Neuronal stem cell (in vitro differentiated cells): ENCODE measurements around the gene ZNF560.

ENCODE experiments used
- DNase-seq: peaks from one replicate; pipeline ENCODE4 v3.0.0-alpha.2; 2013; ENCODE audit warnings: low spot score
- H2AFZ ChIP-seq: one replicate; pipeline ENCODE4 v1.6.1; 2013; ENCODE audit warnings: mild to moderate bottlenecking, low read length, inconsistent platforms
- H2AK5ac ChIP-seq: 2 replicates; pipeline ENCODE4 v1.6.1; 2013; ENCODE audit warnings: low read depth, mild to moderate bottlenecking, inconsistent platforms, low read length, moderate library complexity, mixed read lengths
- H2BK120ac ChIP-seq: 2 replicates; pipeline ENCODE4 v1.6.1; 2013; ENCODE audit warnings: low read depth, mild to moderate bottlenecking, inconsistent platforms, low read length, moderate library complexity, mixed read lengths
- H2BK12ac ChIP-seq: one replicate; pipeline ENCODE4 v1.6.1; 2013; ENCODE audit warnings: low read length, inconsistent platforms
- H2BK15ac ChIP-seq: 2 replicates; pipeline ENCODE4 v1.6.1; 2013; ENCODE audit warnings: mild to moderate bottlenecking, low read length, inconsistent platforms, mixed read lengths
- H2BK5ac ChIP-seq: one replicate; pipeline ENCODE4 v1.6.1; 2013; ENCODE audit warnings: inconsistent platforms, mild to moderate bottlenecking, low read length, moderate library complexity
- H3K14ac ChIP-seq: one replicate; pipeline ENCODE4 v1.6.1; 2013; ENCODE audit warnings: low read length, inconsistent platforms
- H3K18ac ChIP-seq: 2 replicates; pipeline ENCODE4 v1.6.1; 2013; ENCODE audit warnings: low read length, inconsistent platforms
- H3K23ac ChIP-seq: 2 replicates; pipeline ENCODE4 v1.6.1; 2013; ENCODE audit warnings: low read depth, mild to moderate bottlenecking, mixed read lengths, low read length, inconsistent platforms; ENCODE audit not compliant: poor library complexity
- H3K27ac ChIP-seq: replicated peaks from 3 replicates; pipeline ENCODE4 v1.5.1; 2013; ENCODE audit warnings: low read length, inconsistent platforms
- H3K27me3 ChIP-seq, 3 experiments: 2 replicates each; pipeline ENCODE4 v1.6.1; 2013; ENCODE audit warnings: low read length in 3 of 3, mild to moderate bottlenecking in 2 of 3, inconsistent platforms in 1 of 3, low read depth in 1 of 3, mixed read lengths in 1 of 3, moderate library complexity in 1 of 3; ENCODE audit not compliant: control insufficient read depth in 3 of 3, insufficient read depth in 3 of 3
- H3K36me3 ChIP-seq, 2 donors: replicated peaks in 1 of 2; 2 replicates each; pipeline ENCODE4 v1.6.1; 2013; ENCODE audit warnings: low read length in 2 of 2; ENCODE audit not compliant: control insufficient read depth in 2 of 2, insufficient read depth in 2 of 2
- H3K4ac ChIP-seq: 2 replicates; pipeline ENCODE4 v1.6.1; 2013; ENCODE audit warnings: inconsistent platforms, mild to moderate bottlenecking, low read length, moderate library complexity
- H3K4me1 ChIP-seq, 2 donors: 1 replicate in 1 of 2; 2 replicates in 1 of 2; pipeline ENCODE4 v1.6.1; 2013; ENCODE audit warnings: low read length in 2 of 2, low read depth in 1 of 2; ENCODE audit not compliant: control insufficient read depth in 2 of 2, insufficient read depth in 1 of 2
- H3K4me2 ChIP-seq: one replicate; pipeline ENCODE4 v1.6.1; 2013; ENCODE audit warnings: mild to moderate bottlenecking, low read length, inconsistent platforms; ENCODE audit not compliant: insufficient read depth, poor library complexity, severe bottlenecking
- H3K4me3 ChIP-seq, 2 donors: 2 replicates each; pipeline ENCODE4 v1.5.1; 2013; ENCODE audit warnings: low read length in 2 of 2, mild to moderate bottlenecking in 2 of 2, inconsistent platforms in 1 of 2, moderate library complexity in 1 of 2
- H3K79me1 ChIP-seq: one replicate; pipeline ENCODE4 v1.6.1; 2013; ENCODE audit warnings: low read depth, mild to moderate bottlenecking, inconsistent platforms, low read length, moderate library complexity
- H3K9ac ChIP-seq: one replicate; pipeline ENCODE4 v1.6.1; 2013; ENCODE audit warnings: mild to moderate bottlenecking, low read depth, low read length, inconsistent platforms; ENCODE audit not compliant: poor library complexity
- H3K9me3 ChIP-seq, 2 donors: replicated peaks in 1 of 2; 2 replicates each; pipeline versions ENCODE3 to v1.6.1; 2013; ENCODE audit warnings: low read length in 2 of 2, mild to moderate bottlenecking in 2 of 2, inconsistent platforms in 1 of 2, low read depth in 1 of 2, mixed read lengths in 1 of 2, moderate library complexity in 1 of 2; ENCODE audit not compliant: control insufficient read depth in 2 of 2, insufficient read depth in 1 of 2
- H4K8ac ChIP-seq: one replicate; pipeline ENCODE4 v1.6.1; 2013; ENCODE audit warnings: low read depth, mild to moderate bottlenecking, inconsistent platforms, low read length, moderate library complexity
- H4K91ac ChIP-seq: one replicate; pipeline ENCODE4 v1.6.1; 2013; ENCODE audit warnings: low read length, low read depth, mild to moderate bottlenecking, inconsistent platforms; ENCODE audit not compliant: poor library complexity
- WGBS, 2 donors: extraction: QIAGEN DNeasy Blood & Tissue Kit; methylation state at CpG; one replicate each; pipeline ENCODE4 v1.1.7; 2013; ENCODE audit warnings: missing lambda C conversion rate in 2 of 2, mixed read lengths in 1 of 2; ENCODE audit not compliant: insufficient read length in 2 of 2, insufficient replicate concordance in 1 of 2; ENCODE audit errors: extremely low coverage in 2 of 2; 5-methylcytosine and 5-hydroxymethylcytosine counted together

The ZNF560 gene

DNA sequence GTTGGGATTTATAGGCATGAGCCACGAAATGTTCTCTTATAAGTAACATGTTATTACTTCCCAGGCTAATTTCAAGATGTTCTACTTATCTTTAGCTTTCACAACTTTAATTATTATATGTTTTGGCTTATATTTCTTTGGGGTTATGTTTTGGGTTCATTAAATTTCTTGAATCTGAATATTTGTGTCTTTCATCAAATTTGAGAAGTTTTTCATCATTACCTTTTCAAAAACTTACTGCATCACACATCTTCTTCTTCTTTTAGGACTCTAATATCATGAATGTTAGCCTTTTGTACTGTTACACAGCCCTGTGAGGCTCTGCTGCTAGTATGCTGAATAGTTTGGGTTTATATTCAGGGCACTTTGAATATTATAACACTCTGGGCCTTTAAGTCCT, 53.4 kb downstream of the ZNF560 start:
- H2BK120ac ChIP-seq: no peak overlapping the region
- peaks cover 25 to 79% of the 10 kb centered on the region in 2 donors for H3K9me3 ChIP-seq
- no peak overlapping the region for H4K91ac ChIP-seq
- H3K36me3 ChIP-seq: peaks cover 0 to 18% of the 10 kb centered on the region in 2 donors
- H3K79me1 ChIP-seq: no peaks in the 10 kb centered on the region
- H2AK5ac ChIP-seq: no peak overlapping the region
- no peak overlapping the region for H2BK5ac ChIP-seq
- no peaks in the 10 kb centered on the region for H3K27me3 ChIP-seq
- no peak overlapping the region for H3K14ac ChIP-seq
- H3K27ac ChIP-seq: no peak overlapping the region
- no peak for DNase-seq
- WGBS, 2 donors: no CpG with 5 or more reads among the region's 1 CpG
- no peaks in the 10 kb centered on the region for H3K4me1 ChIP-seq
- no peak overlapping the region for H2BK12ac ChIP-seq
- H3K23ac ChIP-seq: no peak overlapping the region
- no peak overlapping the region for H2AFZ ChIP-seq
- H3K4me3 ChIP-seq: no peak overlapping the region
- H3K9ac ChIP-seq: no peak overlapping the region
- no peak overlapping the region for H2BK15ac ChIP-seq
- no peak overlapping the region for H3K4me2 ChIP-seq
- H4K8ac ChIP-seq: no peak overlapping the region
- no peak overlapping the region for H3K4ac ChIP-seq
- H3K18ac ChIP-seq: no peak overlapping the region

DNA sequence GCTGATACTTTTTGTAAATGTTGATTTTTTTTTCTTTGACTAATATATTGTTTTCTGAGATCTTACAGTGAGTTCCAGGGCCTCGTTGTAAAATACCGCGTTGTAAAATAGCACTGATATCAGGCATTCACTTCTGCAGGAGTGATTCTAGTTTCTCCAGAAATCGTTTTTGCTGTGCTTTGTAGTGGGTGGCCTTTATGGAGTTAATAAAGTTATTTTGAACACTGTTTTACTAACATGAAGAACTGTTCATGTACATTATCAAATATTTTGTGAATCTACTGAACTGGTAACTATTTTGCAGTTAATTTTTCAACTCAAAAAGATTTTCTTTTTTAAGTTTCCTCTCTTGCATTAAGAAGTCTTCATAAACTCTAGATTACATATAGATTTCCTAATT, 62.1 kb downstream of the ZNF560 start:
- Histone ChIP-seq H3K4ac (no peak overlapping the region), H3K27ac (no peak overlapping the region), H2BK12ac (no peak overlapping the region), H3K4me1 (no peaks in the 10 kb centered on the region), H2BK15ac (no peak overlapping the region), H2AFZ (no peak overlapping the region), H3K4me3 (peak overlapping the region in 1 of 2 donors; percentile 92), H3K23ac (no peak overlapping the region), H3K9me3 (peaks cover 3 to 27% of the 10 kb centered on the region in 2 donors), H3K18ac (no peak overlapping the region), H2BK120ac (no peak overlapping the region), H3K79me1 (no peaks in the 10 kb centered on the region), H3K14ac (no peak overlapping the region), H2BK5ac (no peak overlapping the region), H3K4me2 (no peak overlapping the region), H4K8ac (no peak overlapping the region), H3K9ac (no peak overlapping the region), H4K91ac (no peak overlapping the region), H2AK5ac (no peak overlapping the region), H3K27me3 (no peaks in the 10 kb centered on the region), H3K36me3 (peaks cover 5 to 38% of the 10 kb centered on the region in 2 donors)
- no CpG with 5 or more reads among the region's 4 CpGs for WGBS, 2 donors
- DNase-seq: no peak

DNA sequence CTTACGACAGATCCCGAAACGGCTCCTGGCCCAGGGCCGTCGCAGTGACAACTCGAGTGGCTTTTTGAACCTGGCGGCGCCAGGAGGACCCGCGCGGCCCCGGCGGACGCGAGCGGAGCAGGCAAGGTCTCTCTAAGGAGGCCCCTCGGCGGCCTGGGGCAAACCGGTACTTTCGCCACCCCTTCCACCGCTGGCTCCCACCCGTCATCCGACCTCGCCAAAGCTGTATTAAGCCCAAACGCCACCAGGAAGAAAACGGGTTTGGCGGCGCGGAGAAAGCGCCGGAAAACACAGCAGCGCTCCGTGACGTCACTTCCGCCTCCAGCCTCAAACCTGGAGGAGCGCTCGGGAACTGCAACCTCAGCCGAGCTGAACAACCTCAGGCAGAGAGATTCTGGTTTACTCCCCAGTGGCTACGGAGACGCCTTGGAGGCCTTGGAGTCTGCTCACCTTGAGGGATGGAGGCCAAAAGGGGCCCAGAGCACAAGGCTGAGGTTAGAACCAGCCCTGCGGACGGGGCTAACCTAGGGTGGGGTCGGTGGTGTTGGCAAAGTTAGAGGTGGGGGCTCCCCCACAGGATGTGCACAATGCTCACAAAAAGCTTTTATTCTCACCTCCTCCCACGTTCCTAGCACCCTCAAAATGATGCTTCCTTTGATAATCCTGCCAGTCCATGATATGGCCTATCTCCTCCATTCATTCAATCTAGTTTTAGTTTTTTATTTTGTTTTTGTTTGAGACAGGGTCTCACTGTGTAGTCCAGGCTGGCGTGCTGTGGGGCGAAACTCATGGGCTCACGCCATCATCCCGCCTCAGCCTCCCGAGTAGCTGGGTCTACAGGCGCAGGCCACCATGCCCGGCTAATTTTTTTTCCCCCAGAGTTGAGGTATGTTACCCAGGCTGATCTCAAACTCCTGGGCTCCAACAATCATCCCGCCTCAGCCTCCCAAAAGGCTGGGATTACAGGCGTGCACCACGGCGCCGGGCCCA, 62.8 kb downstream of the ZNF560 start, which contains the start of gene ZNF266:
Gene ZNF266 (minus strand): TSS at position 295 of the 990 bp plus-strand sequence. CDS start 15,484 bp downstream, outside the sequence.
- no peak within 1 kb of the TSS for H2BK15ac ChIP-seq
- peak within 1 kb of the TSS; percentile 22 for H3K27ac ChIP-seq
- H2BK12ac ChIP-seq: no peak within 1 kb of the TSS
- H3K9me3 ChIP-seq: peaks cover 3 to 23% of the 10 kb centered on the region in 2 donors
- no peak within 1 kb of the TSS for H4K91ac ChIP-seq
- no peak within 1 kb of the TSS for H2AK5ac ChIP-seq
- H3K27me3 ChIP-seq: no peaks in the 10 kb centered on the region
- H2BK5ac ChIP-seq: peak within 1 kb of the TSS; percentile 7
- H3K36me3 ChIP-seq: peaks cover 12 to 46% of the 10 kb centered on the region in 2 donors
- no peaks in the 10 kb centered on the region for H3K79me1 ChIP-seq
- H3K4me3 ChIP-seq: peak within 1 kb of the TSS; percentile 89 to 92
- H3K18ac ChIP-seq: peak within 1 kb of the TSS; percentile 95
- WGBS, 2 donors: no CpG with 5 or more reads among the region's 56 CpGs
- H3K23ac ChIP-seq: peak within 1 kb of the TSS; percentile 75
- H3K4me1 ChIP-seq: no peaks in the 10 kb centered on the region
- peak within 1 kb of the TSS; percentile 89 for H2AFZ ChIP-seq
- peak; percentile 87 for DNase-seq
- peak within 1 kb of the TSS; percentile 55 for H2BK120ac ChIP-seq
- no peak within 1 kb of the TSS for H4K8ac ChIP-seq
- H3K4ac ChIP-seq: peak within 1 kb of the TSS; percentile 17
- peak within 1 kb of the TSS; percentile 83 for H3K4me2 ChIP-seq
- H3K9ac ChIP-seq: peak within 1 kb of the TSS; percentile 98
- H3K14ac ChIP-seq: peak within 1 kb of the TSS; percentile 67

DNA sequence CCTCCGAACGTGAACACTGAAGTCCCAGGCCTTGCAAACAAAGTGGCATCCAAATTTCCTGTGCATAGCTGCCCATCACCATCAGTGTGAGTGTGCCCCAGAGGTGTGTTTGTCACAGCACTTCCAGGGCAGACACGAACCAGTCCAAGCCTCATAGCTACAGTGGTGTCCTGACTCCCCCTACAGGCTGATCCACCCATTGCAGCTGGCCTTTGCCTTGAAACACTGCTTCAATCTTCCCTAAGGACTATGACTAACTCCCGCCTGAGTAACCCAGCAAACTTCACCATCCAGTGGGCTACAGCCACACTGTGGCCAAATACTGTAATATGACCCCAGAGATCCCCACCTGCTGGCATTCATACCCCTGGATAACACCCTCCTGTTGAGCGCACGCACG, 66.9 kb downstream of the ZNF560 start:
- Histone ChIP-seq H2BK5ac (no peak overlapping the region), H3K4me3 (no peak overlapping the region), H3K18ac (no peak overlapping the region), H2BK15ac (no peak overlapping the region), H2AFZ (no peak overlapping the region), H3K36me3 (peaks cover 20 to 70% of the 10 kb centered on the region in 2 donors), H3K79me1 (no peaks in the 10 kb centered on the region), H3K9me3 (peaks cover 0 to 7% of the 10 kb centered on the region in 2 donors), H2AK5ac (no peak overlapping the region), H2BK120ac (no peak overlapping the region), H3K27me3 (no peaks in the 10 kb centered on the region), H3K23ac (no peak overlapping the region), H3K27ac (no peak overlapping the region), H4K91ac (peak overlapping the region; percentile 40), H3K4me1 (no peaks in the 10 kb centered on the region), H3K4ac (no peak overlapping the region), H4K8ac (no peak overlapping the region), H3K14ac (no peak overlapping the region), H2BK12ac (no peak overlapping the region), H3K4me2 (no peak overlapping the region), H3K9ac (peak overlapping the region; percentile 79)
- no CpG with 5 or more reads among the region's 7 CpGs for WGBS, 2 donors
- peak; percentile 31 for DNase-seq
